SH-SY5Y (cell line): Measurements from ENCODE around the gene CPPED1.

Experiments used
- GATA2 ChIP-seq: IDR thresholded peaks from 2 replicates; pipeline ENCODE4 v1.6.1; 2011; ENCODE audit warnings: mild to moderate bottlenecking, low read depth, low read length
- GATA3 ChIP-seq: IDR thresholded peaks from 2 replicates; pipeline ENCODE4 v1.6.1; 2011; ENCODE audit warnings: low read depth, mild to moderate bottlenecking, low read length, moderate library complexity

- TF ChIP-seq GATA2, result no peak
- TF ChIP-seq GATA3, result no peak
Observed at GRCh38 chr16:12750554-12750918, 53.2 kb downstream of the CPPED1 start.
